ENCODE results near the gene STX18.
"Not testable (repeated sequence)": the region's sequence is repeated elsewhere in the genome, so short reads cannot be mapped to it uniquely, and the experiment has no call there.

STX18 gene

GRCh38 chr4:4541661-4542570 is at the start of gene STX18:
Gene STX18, minus strand, starts transcription at chr4:4542048. Its CDS starts 84 bp downstream, at chr4:4541964.
- DNase-seq = peak; percentile 80

GRCh38 chr4:4591071-4591470 is 49.2 kb upstream of the STX18 start:
- no peak for DNase-seq

- no peak for DNase-seq
Measured at GRCh38 chr4:4590546-4590945, 48.7 kb upstream of the STX18 start.

- DNase-seq = no peak
Measured at GRCh38 chr4:4585012-4585670, 43.3 kb upstream of the STX18 start.

- DNase-seq = no peak
Measured at GRCh38 chr4:4583606-4584005, 41.8 kb upstream of the STX18 start.

- no peak for DNase-seq
Measured at GRCh38 chr4:4582653-4583052, 40.8 kb upstream of the STX18 start.

GRCh38 chr4:4580494-4580893 is 38.6 kb upstream of the STX18 start:
- no peak for DNase-seq

GRCh38 chr4:4578981-4579380 is 37.1 kb upstream of the STX18 start:
- no peak for DNase-seq

- DNase-seq = no peak
Measured at GRCh38 chr4:4577359-4577875, 35.6 kb upstream of the STX18 start.

- DNase-seq = peak; percentile 34
Measured at GRCh38 chr4:4575284-4576211, 33.7 kb upstream of the STX18 start.

- no peak for DNase-seq
Measured at GRCh38 chr4:4574792-4575191, 32.9 kb upstream of the STX18 start.

- DNase-seq = no peak
Measured at GRCh38 chr4:4574052-4574451, 32.2 kb upstream of the STX18 start.

GRCh38 chr4:4572821-4573220 is 31.0 kb upstream of the STX18 start:
- no peak for DNase-seq

- not testable (repeated sequence) for DNase-seq
Measured at GRCh38 chr4:4569861-4570260, 28.0 kb upstream of the STX18 start.

- no peak for DNase-seq
Measured at GRCh38 chr4:4568806-4569427, 27.1 kb upstream of the STX18 start.

- DNase-seq = not testable (repeated sequence)
Measured at GRCh38 chr4:4566359-4566758, 24.5 kb upstream of the STX18 start.

- DNase-seq = no peak
Measured at GRCh38 chr4:4564522-4564921, 22.7 kb upstream of the STX18 start.

GRCh38 chr4:4560642-4561041 is 18.8 kb upstream of the STX18 start:
- DNase-seq = no peak

GRCh38 chr4:4560136-4560535 is 18.3 kb upstream of the STX18 start:
- no peak for DNase-seq

GRCh38 chr4:4559596-4559995 is 17.7 kb upstream of the STX18 start:
- no peak for DNase-seq

GRCh38 chr4:4558881-4559280 is 17.0 kb upstream of the STX18 start:
- DNase-seq = no peak

GRCh38 chr4:4555916-4556315 is 14.1 kb upstream of the STX18 start:
- DNase-seq = no peak

Data from hematopoietic multipotent progenitor cell treated with erythropoietin and hydrocortisone succinate and interleukin-3 and kit ligand, for 8 days (in vitro differentiated cells).